ENCODE measurements around the gene HENMT1.
"Not testable (repeated sequence)": the region's sequence is repeated elsewhere in the genome, so short reads cannot be mapped to it uniquely, and the experiment has no call there.

The HENMT1 gene

GRCh38 chr1:108661030-108661609 is at the start of gene HENMT1:
Gene HENMT1 (minus strand): TSS chr1:108661093. CDS start chr1:108659884, 1,209 bp downstream.
- FAIRE-seq, result no peak

GRCh38 chr1:108708691-108709660 is 48.1 kb upstream of the HENMT1 start:
- FAIRE-seq, result no peak

GRCh38 chr1:108706643-108707042 is 45.8 kb upstream of the HENMT1 start:
- no peak for FAIRE-seq

- no peak for FAIRE-seq
Measured at GRCh38 chr1:108704496-108704895, 43.6 kb upstream of the HENMT1 start.

- FAIRE-seq, result no peak
Measured at GRCh38 chr1:108703939-108704338, 43.0 kb upstream of the HENMT1 start.

- not testable (repeated sequence) for FAIRE-seq
Measured at GRCh38 chr1:108702109-108702508, 41.2 kb upstream of the HENMT1 start.

GRCh38 chr1:108701176-108701849 is 40.4 kb upstream of the HENMT1 start:
- FAIRE-seq, result no peak

GRCh38 chr1:108699375-108700332 is 38.8 kb upstream of the HENMT1 start:
- FAIRE-seq, result no peak

- FAIRE-seq, result no peak
Measured at GRCh38 chr1:108695535-108695934, 34.6 kb upstream of the HENMT1 start.

GRCh38 chr1:108692724-108693655 is 32.1 kb upstream of the HENMT1 start:
- FAIRE-seq, result no peak

GRCh38 chr1:108691942-108692723 is 31.2 kb upstream of the HENMT1 start, which contains the start of gene PRPF38B:
Gene PRPF38B (plus strand): TSS chr1:108692310. CDS start chr1:108692592, 282 bp downstream.
- FAIRE-seq, result no peak

GRCh38 chr1:108691128-108691941 is 30.4 kb upstream of the HENMT1 start:
- no peak for FAIRE-seq

- no peak for FAIRE-seq
Measured at GRCh38 chr1:108686614-108687313, 25.9 kb upstream of the HENMT1 start.

GRCh38 chr1:108685529-108685928 is 24.6 kb upstream of the HENMT1 start:
- no peak for FAIRE-seq

- FAIRE-seq, result not testable (repeated sequence)
Measured at GRCh38 chr1:108681701-108682100, 20.8 kb upstream of the HENMT1 start.

- no peak for FAIRE-seq
Measured at GRCh38 chr1:108679586-108680213, 18.8 kb upstream of the HENMT1 start.

GRCh38 chr1:108678706-108679105 is 17.8 kb upstream of the HENMT1 start:
- FAIRE-seq, result no peak

GRCh38 chr1:108671143-108671542 is 10.2 kb upstream of the HENMT1 start:
- FAIRE-seq, result no peak
